HG03135 (cell line): Measurements from ENCODE around the gene NT5DC1.
"Not testable (repeated sequence)": the region's sequence is repeated elsewhere in the genome, so short reads cannot be mapped to it uniquely, and the experiment has no call there.

Experiments
- ATAC-seq: cut with Tn5 transposase; IDR thresholded peaks from one replicate; pipeline ENCODE4 v1.9.1; 2021; ENCODE audit warnings: mild to moderate bottlenecking, moderate library complexity; ENCODE audit not compliant: unreplicated experiment

The NT5DC1 gene

GRCh38 chr6:116088946-116089345 is 11.7 kb upstream of the NT5DC1 start:
- no peak for ATAC-seq

- peak; percentile 62 for ATAC-seq
These were observed 10.4 kb upstream of the NT5DC1 start for GRCh38 chr6:116090251-116090650.

DNA sequence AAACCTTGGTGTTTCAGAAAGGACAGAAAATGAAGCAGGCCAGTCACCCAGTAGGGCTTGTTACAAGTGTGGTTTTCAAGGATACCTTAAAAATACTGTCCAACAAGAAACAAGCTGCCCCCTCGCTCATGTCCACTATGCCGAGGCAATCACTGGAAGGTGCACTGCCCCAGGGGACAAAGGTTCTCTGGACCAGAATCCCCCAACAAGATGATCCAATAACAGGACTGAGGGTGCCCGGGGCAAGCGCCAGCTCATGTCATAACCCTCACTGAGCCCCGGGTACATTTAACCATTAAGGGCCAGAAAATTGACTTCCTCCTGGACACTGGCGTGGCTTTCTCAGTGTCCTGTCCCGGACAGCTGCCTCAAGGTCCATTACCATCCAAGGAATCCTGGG is 6.6 kb upstream of the NT5DC1 start:
- no peak for ATAC-seq

- not testable (repeated sequence) for ATAC-seq
These were observed 4.4 kb upstream of the NT5DC1 start for GRCh38 chr6:116096048-116096759.

GRCh38 chr6:116096979-116097816 is 3.5 kb upstream of the NT5DC1 start:
- no peak for ATAC-seq

DNA sequence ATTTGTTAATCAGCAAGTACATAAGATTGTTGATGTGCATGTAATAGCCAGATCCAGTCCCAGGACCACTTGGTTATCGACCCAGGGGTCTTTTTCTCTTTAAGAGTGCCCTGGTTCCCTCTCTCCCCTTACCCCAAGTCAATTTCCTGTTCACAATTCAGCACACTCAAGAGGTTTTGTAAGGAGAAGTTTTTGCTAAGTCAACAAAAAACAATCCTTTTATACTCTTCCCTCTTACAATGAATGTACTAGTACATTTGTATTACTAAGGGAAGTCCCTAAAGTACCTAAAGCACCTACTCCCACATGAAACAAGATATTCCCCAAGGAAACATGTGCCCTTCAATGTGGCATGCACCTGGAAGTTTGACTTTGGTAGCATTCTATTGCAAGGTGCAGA is 1.6 kb upstream of the NT5DC1 start:
- no peak for ATAC-seq

GRCh38 chr6:116101302-116101718 is 657 bp downstream of the NT5DC1 start:
- no peak for ATAC-seq

DNA sequence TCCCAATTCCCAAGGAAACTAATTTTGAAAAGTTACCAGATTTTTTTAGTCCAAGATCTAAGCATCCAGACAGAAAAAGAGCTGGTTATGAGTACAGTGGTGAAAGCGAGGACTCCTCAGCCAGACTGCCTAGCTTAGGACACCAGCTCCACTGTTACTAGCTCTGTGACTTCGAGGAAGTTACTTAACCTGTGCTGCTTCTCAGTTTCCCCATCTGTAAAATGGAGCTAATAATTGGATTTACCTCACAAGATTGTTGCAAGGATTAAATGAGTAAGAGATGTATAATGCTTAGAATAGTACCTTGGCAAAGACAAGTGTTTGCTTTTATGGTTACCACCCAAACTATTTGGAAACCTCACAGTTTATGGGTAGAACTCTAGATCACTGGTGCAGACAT is 1.1 kb downstream of the NT5DC1 start:
- no peak for ATAC-seq

DNA sequence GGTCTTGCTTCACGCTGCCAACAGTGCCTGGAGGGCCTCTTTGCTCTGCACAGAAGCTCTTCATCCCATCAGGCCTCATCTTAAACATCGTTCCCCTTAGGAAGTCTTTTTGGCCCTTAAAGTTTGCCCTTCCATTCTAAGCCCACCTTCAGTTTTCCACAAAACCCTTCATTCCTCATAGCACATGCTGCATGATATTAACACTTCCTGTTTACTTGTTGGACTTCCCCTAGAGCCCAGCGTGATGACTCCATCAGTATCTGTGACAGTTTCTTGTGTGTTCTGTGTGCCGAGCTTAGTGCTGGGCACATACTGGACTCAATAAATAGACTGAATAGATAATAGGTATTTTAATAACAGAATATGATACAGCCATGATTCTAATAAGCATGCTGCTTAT is 2.2 kb downstream of the NT5DC1 start:
- no peak for ATAC-seq

GRCh38 chr6:116104636-116105035 is 4.0 kb downstream of the NT5DC1 start:
- no peak for ATAC-seq

DNA sequence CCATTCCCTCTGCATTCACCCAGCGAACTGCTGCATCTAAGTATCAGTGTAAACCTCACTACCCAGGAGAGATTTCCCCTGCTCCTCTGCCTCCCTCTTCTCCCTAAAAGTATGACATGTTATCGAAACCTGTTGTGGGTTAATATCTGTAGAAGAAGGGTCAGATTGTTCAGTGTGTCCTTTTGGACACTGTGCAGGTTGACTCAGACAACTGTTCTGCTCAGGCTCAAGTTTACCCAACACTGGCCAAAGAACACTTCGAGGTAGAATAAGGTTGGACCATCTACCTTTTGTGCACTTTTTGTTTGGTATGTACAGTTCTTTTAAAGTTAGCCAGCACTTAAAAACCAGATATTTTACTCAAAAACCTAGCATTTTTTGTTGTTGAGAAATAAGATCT is 4.6 kb downstream of the NT5DC1 start:
- no peak for ATAC-seq

DNA sequence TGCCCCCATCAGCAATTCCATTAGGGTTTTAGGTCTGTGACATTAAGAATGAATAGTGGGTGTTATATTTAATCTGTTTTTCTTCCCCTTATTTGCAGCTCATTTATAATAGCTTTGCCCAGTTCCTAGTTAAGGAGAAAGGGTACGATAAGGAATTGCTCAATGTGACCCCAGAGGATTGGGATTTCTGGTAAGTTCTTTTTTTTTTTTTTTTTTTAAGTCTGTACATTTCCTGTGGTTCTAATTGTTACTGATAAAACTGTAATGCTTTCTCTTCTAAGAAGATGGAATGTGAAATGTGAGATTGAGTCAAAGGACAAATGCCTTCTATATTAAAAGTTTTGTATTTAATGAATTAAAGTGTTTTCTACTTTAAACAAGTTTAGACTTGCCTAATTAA is 5.5 kb downstream of the NT5DC1 start:
- ATAC-seq, result no peak

DNA sequence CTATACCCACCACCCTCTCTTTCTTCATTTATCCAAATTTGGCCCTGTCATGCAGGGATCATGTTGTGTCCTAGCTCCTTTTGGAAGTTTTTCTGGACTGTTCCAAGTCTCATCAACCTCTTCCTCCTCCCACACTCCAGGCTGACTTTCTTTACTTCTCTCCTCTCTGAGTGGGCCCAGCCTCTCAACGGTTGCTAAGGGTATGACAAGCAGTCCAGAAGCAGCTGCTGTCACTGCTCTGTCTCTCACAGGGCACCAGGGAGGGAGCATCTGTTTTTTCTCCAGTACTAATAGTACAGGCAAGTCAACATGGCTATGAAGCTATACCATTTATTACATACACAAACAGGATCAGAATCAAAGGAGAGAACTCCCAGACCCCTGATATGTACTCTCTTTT is 8.2 kb downstream of the NT5DC1 start:
- ATAC-seq, result no peak

GRCh38 chr6:116111552-116112528 is 11.2 kb downstream of the NT5DC1 start:
- ATAC-seq, result peak; percentile 76

GRCh38 chr6:116113386-116113785 is 12.7 kb downstream of the NT5DC1 start:
- no peak for ATAC-seq

DNA sequence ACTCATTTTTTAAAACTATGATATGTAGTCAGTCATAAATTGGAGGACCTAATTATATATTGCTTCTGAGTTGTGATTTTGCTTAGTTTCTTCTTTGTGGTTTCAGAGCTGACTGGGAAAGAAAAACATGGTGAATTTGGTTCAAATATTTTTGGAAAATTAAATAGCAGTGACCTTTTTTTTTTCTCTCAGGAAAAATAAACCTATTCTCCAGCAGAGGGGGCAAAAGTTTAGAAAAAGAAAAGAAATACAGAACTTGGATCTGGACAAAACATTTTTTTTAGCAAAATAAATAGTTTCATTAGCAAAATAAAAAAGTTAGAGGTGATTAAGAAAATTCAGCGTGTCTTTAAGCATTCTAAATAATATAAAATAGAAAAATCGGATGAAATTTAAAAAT is 15.1 kb downstream of the NT5DC1 start:
- ATAC-seq, result no peak

DNA sequence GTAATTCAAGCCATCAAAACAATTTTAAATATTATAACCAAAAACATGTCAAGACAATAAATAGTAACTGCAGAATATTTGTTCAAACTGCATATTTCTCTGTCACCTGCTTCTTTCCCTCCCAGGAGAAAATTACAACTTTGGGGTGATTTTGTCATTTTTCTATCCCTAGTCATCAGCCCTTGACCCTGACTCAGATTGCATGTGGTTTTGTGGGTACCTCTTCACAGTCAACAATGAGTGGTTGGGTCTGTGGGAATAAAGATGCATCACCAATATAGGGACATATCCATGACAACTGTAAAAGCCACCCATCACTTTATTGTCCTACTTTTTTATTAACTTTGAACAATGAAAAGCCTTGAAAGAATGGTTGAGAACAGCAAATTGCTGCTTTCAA is 18.0 kb downstream of the NT5DC1 start:
- ATAC-seq, result no peak

GRCh38 chr6:116120430-116120829 is 19.8 kb downstream of the NT5DC1 start:
- no peak for ATAC-seq

DNA sequence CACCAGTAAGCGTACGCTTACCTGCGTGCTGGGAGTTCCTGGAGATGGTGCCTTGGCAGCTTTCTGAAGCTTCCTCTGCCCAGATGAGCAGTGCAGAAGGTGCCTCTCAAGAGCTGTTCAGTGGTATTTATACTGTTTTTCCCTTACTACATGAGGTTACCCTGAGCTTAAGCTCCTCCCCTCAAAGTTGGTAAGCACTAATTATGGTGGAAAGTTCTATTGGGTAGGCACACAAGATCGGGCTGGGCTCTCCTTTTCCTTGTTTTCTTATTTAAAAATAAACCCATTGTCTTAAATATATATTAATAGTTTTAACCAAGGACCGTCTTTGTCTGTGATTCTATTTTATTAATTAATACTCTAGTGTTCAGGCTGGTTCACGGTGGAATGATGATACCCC is 25.4 kb downstream of the NT5DC1 start, which contains the start of gene COL10A1:
Gene COL10A1, minus strand, starts transcription at position 101 of the 400 bp plus-strand sequence. CDS start 640 bp downstream, outside the sequence.
- ATAC-seq, result no peak

DNA sequence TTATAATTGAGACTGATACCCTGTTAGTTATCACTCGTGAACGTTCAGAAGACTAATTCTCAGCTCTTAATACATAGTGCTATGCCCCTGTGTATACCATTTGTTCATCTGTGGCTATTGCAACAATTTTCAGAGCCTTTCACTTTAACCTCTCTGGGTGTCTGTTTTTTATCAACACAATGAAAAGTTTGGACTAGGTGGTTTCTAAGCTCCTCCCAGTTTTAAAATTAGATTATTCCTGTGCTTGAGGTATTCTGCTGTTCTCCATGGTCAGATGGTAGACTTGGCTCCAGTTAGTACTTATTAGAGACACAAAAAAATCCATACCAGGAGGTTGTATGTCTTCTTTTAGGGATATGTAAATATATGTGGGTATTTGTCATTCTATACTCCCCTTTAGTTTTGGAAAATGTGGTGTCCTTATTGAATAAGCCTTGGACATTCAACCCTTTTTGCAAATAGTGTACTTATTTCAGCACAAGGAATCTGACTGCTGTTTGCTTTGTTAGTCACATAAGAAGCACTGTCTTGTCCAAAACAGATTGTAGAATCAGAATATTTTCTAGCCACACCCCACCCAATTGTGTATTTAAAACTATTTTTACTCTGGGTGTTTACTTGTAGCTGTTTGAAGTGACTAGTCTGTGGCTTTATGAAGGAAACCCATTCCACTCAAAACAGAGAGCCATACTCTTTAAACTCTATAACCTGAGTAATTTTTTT is 27.3 kb downstream of the NT5DC1 start:
- no peak for ATAC-seq
